Posterior vena cava (tissue), 2 donors: ENCODE measurements around the gene B3GALT6. TPM values are rescaled to one million over a fixed set of nuclear protein-coding genes. Genes with fewer than 3 reads are reported as not detected.

Experiments
- DNase-seq: peaks from one replicate; pipeline ENCODE4 v3.0.0-alpha.2; 2020; ENCODE audit warnings: low spot score
- intact Hi-C, 2 donors: fragments of 100-400 bp; cut with DNase I; formaldehyde crosslinking; loops; one replicate each; pipeline versions ENCODE4 v1.14.1 to v1.14.2; 2022 to 2023
- total RNA-seq, 2 donors: library from RNA; stranded (reverse); fragmentation: NEBNext Ultra II Directional; extraction: Animal tissue kit (Norgen Biotek cat#: 25700); gene quantifications; one replicate each; pipeline ENCODE4 v1.2.1, GENCODE V29; 2021
- donor health status: DM: yes; HTN: yes; CAD: no.
- donor health status: DM: yes; HTN: yes; CAD: no.

The B3GALT6 gene
- total RNA-seq, 2 donors from 2014 or later: 9.9 to 10.3 TPM

GRCh38 chr1:1227386-1227785 is 4.7 kb upstream of the B3GALT6 start:
- intact Hi-C loops: no loop called here
- DNase-seq: no peak

DNA sequence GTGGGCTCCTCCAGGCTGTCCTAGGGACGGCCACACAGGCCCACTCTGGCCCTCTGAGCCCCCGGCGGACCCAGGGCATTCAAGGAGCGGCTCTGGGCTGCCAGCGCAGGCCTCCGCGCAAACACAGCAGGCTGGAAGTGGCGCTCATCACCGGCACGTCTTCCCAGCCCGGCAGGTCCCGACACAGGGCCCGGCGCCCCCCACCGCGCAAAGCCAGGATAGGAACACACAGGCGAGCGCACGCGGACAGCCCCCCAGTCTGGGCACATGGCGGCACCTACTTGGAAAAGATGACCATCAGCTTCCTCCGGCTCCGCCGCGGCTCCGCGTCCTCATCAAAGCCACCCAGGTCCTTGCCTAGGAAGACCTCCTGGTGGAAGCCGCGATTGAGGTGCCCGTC is 3.9 kb upstream of the B3GALT6 start:
- intact Hi-C loops: no loop called here
- no peak for DNase-seq

GRCh38 chr1:1228596-1229321 is 3.3 kb upstream of the B3GALT6 start:
- no peak for DNase-seq
- intact Hi-C loops: no loop called here

DNA sequence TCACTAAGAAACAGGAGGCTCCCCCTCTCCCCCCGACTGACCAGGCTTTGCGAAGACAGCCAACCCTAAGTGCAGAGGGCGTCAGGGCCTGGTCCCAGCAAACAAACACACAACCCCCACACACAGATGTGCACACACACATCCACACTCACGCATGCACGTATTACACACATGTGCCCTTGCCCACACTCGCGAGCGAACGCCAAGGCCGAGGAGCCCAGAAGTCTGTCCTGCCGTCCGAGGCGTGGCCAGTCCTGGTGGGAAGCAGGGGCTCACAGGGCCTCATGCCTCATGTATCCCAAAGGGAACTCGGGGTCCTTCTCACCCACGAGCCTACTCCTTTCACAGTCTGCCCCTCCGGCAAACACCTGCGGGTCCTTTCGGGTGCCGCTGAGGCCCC is 2.3 kb upstream of the B3GALT6 start:
- intact Hi-C loops: no loop called here
- no peak for DNase-seq

GRCh38 chr1:1230656-1231399 is 1.2 kb upstream of the B3GALT6 start:
- no peak for DNase-seq
- intact Hi-C loops: no loop called here

DNA sequence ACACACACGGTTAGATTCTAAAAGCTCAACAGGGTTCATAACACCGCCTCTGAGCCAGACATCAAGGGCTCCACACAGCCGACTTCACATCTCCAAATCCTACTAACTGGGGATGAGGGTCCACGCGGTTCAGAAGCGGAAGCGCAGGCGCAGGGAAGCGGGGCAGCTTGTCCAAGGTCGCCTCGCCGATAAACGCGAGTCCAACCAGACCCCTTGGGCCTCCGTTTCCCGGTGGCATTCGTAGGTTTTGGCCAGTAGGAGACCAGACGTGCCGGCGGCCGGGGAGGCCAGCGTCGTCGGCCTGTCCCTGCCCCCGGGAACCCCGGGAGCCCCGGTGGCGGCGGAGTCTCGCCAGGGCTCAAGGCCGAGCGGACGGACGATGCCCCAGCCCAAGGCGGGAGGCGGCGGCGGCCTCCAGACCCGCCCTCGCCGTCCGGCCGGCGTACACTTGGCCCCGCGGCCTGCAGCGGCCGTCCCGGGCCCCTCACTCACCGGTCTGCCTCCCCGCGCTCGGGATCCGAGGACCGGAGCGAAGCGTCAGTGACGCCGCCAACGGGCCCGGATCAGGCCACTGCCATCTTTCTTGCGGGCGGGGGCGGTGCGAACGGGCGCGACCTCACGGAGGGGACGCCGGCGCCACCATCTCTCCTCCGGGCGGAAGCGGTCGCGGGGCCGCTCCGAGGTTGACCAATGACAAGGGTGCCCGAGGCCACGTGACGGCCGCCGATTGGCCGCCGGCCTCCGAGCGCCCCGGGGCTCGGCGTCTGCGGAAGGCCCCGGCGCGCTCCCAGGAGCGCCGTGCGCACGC is 433 bp upstream of the B3GALT6 start, which contains the start of gene SDF4:
SDF4 (minus strand) TSS at position 602 of the 808 bp plus-strand sequence. CDS start 3,229 bp downstream, outside the sequence.
- peak; percentile 99 for DNase-seq
- intact Hi-C loops: no loop called here

GRCh38 chr1:1232796-1233566 is 944 bp downstream of the B3GALT6 start:
- intact Hi-C loops: no loop called here
- DNase-seq: no peak

DNA sequence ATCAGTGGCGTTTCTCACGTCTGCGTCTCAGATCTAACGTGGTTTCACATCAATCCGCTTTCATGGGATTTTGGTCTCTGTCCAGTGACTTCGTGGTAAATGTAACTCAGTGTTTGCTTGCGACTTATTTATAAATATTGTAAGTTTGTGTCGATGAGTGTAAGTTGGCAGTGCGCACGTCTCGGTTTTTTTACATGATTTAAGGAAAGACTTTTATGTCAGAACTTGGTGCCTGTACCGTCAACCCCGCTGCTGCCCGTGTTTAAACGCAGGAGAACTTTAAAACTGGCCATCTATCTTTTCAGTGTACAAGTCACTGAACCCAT is 1.5 kb downstream of the B3GALT6 start:
- no peak for DNase-seq
- intact Hi-C loops: no loop called here

- no peak for DNase-seq
- intact Hi-C loops: no loop called here
Measured at GRCh38 chr1:1234180-1234808, 2.3 kb downstream of the B3GALT6 start.

- DNase-seq: no peak
- intact Hi-C loops: no loop called here
Measured at GRCh38 chr1:1235016-1235744, 3.1 kb downstream of the B3GALT6 start.

GRCh38 chr1:1236176-1236763 is 4.2 kb downstream of the B3GALT6 start:
- intact Hi-C loops: no loop called here
- DNase-seq: no peak

DNA sequence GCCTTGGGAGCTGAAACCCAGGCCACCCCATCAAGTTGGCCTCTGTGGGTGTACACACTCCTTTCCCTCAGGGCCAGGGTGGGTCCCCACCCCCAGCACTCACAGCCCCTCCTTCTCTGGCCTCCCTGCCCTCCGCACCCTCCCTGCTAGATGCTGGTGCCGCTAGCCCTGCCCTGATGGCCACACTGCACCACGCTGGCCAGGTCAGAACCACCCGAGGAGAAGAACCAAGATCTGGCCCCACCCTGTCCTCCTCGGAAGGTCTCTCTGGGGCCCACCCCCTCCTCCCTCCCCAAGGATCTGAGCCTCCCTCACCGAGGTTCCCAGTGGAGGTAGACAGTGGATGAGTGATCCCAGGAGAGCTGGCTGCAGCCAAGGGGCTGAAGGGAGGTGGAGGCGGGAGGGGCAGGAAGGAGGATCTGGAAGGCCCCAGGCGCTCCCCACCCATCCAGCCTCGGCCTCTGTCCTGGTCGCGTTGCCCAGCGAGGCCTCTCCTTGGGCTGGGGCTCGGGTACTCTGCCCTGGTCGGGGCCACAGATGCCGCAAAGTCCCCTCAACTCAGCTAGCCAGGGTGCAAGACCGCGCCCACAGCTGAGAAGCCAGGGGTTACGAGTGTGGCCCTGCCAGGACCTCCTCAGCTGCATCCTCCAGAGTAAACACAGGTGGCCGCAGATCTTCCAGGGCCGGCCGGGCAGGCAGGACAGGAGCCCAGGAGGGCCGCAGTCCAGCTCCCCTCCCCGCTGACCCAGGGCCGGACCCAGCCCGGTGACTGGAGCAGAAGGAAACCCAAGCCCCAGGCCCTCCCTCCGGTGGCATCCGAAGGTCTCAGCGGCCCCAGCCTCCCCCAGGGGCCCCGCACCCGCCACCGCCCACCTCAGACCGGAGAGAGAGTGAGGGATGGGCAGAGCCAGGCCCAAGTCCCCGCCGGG is 5.2 kb downstream of the B3GALT6 start:
- no peak for DNase-seq
- intact Hi-C loops: no loop called here

DNA sequence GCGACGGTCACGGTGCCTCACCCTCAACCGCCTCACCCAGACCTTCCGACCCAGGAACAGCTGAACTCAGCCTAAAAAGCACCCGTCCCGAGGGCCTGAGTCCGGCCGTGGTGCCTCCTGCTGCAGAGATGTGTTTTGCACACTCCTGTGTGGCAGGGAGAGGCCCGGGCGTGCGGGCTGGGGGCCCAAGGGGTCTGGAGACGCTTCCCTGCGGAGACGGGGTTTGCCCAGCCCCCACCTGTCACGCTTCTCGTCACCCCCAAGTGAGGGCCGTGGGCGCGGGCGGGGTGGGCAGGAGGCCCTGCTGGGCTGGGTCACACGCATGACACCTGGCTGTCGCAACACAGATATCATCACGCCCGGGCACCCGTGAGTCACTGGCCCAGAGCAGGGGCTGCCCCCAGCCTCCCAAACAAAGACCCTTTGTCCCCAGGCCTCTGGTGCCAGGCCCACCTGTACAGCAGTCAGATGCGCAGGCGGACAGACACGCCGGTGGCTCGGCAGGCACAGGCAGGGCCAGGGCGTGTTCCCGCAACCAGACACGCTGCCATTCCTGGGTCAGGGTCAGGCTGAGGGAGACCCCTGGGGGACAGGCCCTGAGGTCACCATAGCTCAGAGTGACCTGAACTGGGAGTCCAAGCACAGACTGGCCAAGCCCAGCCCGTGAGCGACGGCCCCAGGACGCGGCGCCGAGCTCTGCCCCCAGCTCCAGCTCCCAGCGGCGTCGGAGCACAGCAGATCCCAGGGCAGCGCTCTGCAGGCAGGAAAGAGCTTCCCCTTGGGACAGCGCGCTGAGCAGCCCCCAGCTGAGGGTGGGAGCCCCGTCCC is 6.1 kb downstream of the B3GALT6 start:
- intact Hi-C loops: no loop called here

GRCh38 chr1:1238702-1239178 is 6.7 kb downstream of the B3GALT6 start:
- no peak for DNase-seq
- intact Hi-C loops: no loop called here

More for the DNA sequence above, 6.1 kb downstream of the B3GALT6 start:
- DNase-seq: no peak

GRCh38 chr1:1239227-1239613 is 7.2 kb downstream of the B3GALT6 start:
- DNase-seq: no peak

More at GRCh38 chr1:1239227-1239613, 7.2 kb downstream of the B3GALT6 start:
- intact Hi-C loops: no loop called here
